ENCODE data around the gene KNG1. TPM values are rescaled to one million over a fixed set of nuclear protein-coding genes. Genes with fewer than 3 reads are reported as not detected.

The KNG1 gene
- total and polyA plus RNA-seq, 2 of the 8 experiments (the other 6 are each of a cell fraction or from before 2014, with no cell fraction given): 0.05 TPM; not detected in 1

GRCh38 chr3:186724911-186725310, 7.8 kb downstream of the KNG1 start:
- ChIA-PET CTCF (ENCODE audit: partially characterized antibody) (interaction anchor here (2.5 kb wide), 1 partner anchor 109 kb away, joined by 17 read pairs; no protein-coding TSS in a partner anchor), POLR2A (ENCODE audit: partially characterized antibody) (no interaction called here)
- peak in 1 of 2 experiments; percentile 10 for DNase-seq (ENCODE audit: low read depth in 1 of 2, low spot score in 2 of 2)
- no peak overlapping the region for H3K4me3 ChIP-seq (ENCODE audit: extremely low read depth in 1 of 4, insufficient read depth in 2 of 4, low read depth in 3 of 4, low read length in 4 of 4)
- H3K23me2 ChIP-seq (ENCODE audit: low read depth, low read length): no peaks in the 10 kb centered on the region
- H3K4ac ChIP-seq (replicated peaks; ENCODE audit: insufficient read length, low read depth, low read length): no peak overlapping the region
- no peak overlapping the region for H3K4me2 ChIP-seq (ENCODE audit: insufficient read depth in 1 of 2, low read depth in 2 of 2, low read length in 2 of 2)
- H3K14ac ChIP-seq (ENCODE audit: insufficient read length): no peak overlapping the region
- H3K18ac ChIP-seq (ENCODE audit: extremely low read depth, low read length): no peak overlapping the region
- no peak for TF ChIP-seq SAP30 (IDR thresholded peaks at IDR 0.05; ENCODE audit: insufficient read depth, insufficient replicate concordance, low read length)
- no peak for TF ChIP-seq SIRT6 (IDR thresholded peaks at IDR 0.05; ENCODE audit: low read length)
- TF ChIP-seq JUND (IDR thresholded peaks at IDR 0.05; ENCODE audit: low read length): no peak
- no peaks in the 10 kb centered on the region for H3K36me3 ChIP-seq (ENCODE audit: control insufficient read depth in 2 of 4, insufficient read depth in 4 of 4, low read length in 3 of 4)
- 88% methylated on average over 12 of the region's 12 CpGs; no CpG with 5 or more reads in 1 of the 2 experiments for WGBS, 2 experiments (ENCODE audit: extremely low coverage in 1 of 2, insufficient coverage in 1 of 2, insufficient read length in 1 of 2, insufficient replicate concordance in 2 of 2, low coverage in 1 of 2, low lambda C conversion rate in 2 of 2, missing lambda C conversion rate in 1 of 2)
- no peak for FAIRE-seq
- H3K9me3 ChIP-seq (ENCODE audit: insufficient read depth in 2 of 2, low read depth in 1 of 2, low read length in 1 of 2): no peaks in the 10 kb centered on the region
- no peak overlapping the region for H2BK120ac ChIP-seq (replicated peaks; ENCODE audit: low read depth, low read length)
- no peak overlapping the region for H2BK5ac ChIP-seq (ENCODE audit: low read depth, low read length)
- no peaks in the 10 kb centered on the region for H3K79me1 ChIP-seq (ENCODE audit: low read depth, low read length)
- H2BK20ac ChIP-seq (ENCODE audit: low read length): no peak overlapping the region
- H3K27ac ChIP-seq (ENCODE audit: low read depth, low read length): no peak overlapping the region
- no peak overlapping the region for H3K56ac ChIP-seq (replicated peaks; ENCODE audit: insufficient read length, low read depth, low read length)
- H4K20me1 ChIP-seq (replicated peaks in 1 of 2; ENCODE audit: control insufficient read depth in 1 of 2, insufficient read depth in 2 of 2, low read length in 2 of 2): no peaks in the 10 kb centered on the region
- no peaks in the 10 kb centered on the region; a peak in 2 of 7 replicates for H3K4me1 ChIP-seq (replicated peaks in 1 of 4; ENCODE audit: control insufficient read depth in 3 of 4, insufficient read depth in 4 of 4, low read length in 3 of 4)
- no peak overlapping the region for H2BK12ac ChIP-seq (ENCODE audit: low read depth, low read length)
- H3K27me3 ChIP-seq (replicated peaks in 1 of 4; ENCODE audit: control insufficient read depth in 3 of 4, extremely low read depth in 1 of 4, insufficient read depth in 3 of 4, low read length in 3 of 4): no peaks in the 10 kb centered on the region
- no peaks in the 10 kb centered on the region for H3K79me2 ChIP-seq (ENCODE audit: control insufficient read depth in 1 of 2, insufficient read depth in 2 of 2, low read length in 2 of 2)
- H2BK15ac ChIP-seq (ENCODE audit: low read length): no peak overlapping the region
- H2AK5ac ChIP-seq (ENCODE audit: low read depth, low read length): no peak overlapping the region
- no peak overlapping the region for H4K8ac ChIP-seq (ENCODE audit: extremely low read depth, insufficient read depth, low read length)
- no peak overlapping the region for H3K9ac ChIP-seq (replicated peaks in 1 of 4; ENCODE audit: extremely low read depth in 1 of 4, low read depth in 3 of 4, low read length in 3 of 4)
- H3K23ac ChIP-seq (ENCODE audit: insufficient read length): no peak overlapping the region
- H2AFZ ChIP-seq (ENCODE audit: low read length): no peak overlapping the region
- H4K91ac ChIP-seq (replicated peaks; ENCODE audit: insufficient read length, low read length): no peak overlapping the region
- H4K5ac ChIP-seq (ENCODE audit: insufficient read length, low read depth, low read length): no peak overlapping the region

Data from H1 (cell line).